LHCN-M2 (cell line): ENCODE results near the gene ATXN7. TPM values are rescaled to one million over a fixed set of nuclear protein-coding genes. Genes with fewer than 3 reads are reported as not detected.
A peak's percentile ranks its signal among the peaks of the same experiment; 100 is the strongest.

Source experiments
- DNase-seq: peaks from one replicate; pipeline ENCODE4 v3.0.0-alpha.2; 2012; ENCODE audit warnings: low read depth
- total RNA-seq: library from RNA; depleted of rRNA; stranded (reverse); fragments of >200 nt; gene quantifications from 2 replicates; pipeline ENCODE4 v1.2.3, GENCODE V29; 2014

ATXN7 gene
- total RNA-seq, 1 experiment from 2014 or later: 10.4 TPM

- no peak for DNase-seq
These were observed 155.6 kb downstream of the ATXN7 start for GRCh38 chr3:64019271-64019670.

DNA sequence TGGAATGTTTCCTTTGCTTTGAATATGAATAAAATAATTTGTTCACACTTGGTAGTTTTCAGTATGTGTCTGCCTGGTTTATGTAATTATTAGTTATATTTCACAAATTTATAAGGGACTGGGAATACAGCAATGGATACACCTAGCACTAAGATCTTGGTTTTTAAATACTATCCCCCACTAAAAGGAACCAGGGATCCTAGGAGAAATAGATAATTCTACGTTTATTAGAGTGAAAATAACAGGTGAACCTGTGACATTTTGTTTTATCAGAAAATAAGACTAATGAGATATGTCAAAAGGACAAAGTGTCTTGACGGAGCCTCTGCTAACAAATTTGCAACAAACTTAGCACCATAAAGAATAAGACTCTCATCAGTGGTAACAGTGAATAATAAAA is 156.2 kb downstream of the ATXN7 start:
- no peak for DNase-seq

- no peak for DNase-seq
These were observed 158.3 kb downstream of the ATXN7 start for GRCh38 chr3:64021922-64022321.

DNA sequence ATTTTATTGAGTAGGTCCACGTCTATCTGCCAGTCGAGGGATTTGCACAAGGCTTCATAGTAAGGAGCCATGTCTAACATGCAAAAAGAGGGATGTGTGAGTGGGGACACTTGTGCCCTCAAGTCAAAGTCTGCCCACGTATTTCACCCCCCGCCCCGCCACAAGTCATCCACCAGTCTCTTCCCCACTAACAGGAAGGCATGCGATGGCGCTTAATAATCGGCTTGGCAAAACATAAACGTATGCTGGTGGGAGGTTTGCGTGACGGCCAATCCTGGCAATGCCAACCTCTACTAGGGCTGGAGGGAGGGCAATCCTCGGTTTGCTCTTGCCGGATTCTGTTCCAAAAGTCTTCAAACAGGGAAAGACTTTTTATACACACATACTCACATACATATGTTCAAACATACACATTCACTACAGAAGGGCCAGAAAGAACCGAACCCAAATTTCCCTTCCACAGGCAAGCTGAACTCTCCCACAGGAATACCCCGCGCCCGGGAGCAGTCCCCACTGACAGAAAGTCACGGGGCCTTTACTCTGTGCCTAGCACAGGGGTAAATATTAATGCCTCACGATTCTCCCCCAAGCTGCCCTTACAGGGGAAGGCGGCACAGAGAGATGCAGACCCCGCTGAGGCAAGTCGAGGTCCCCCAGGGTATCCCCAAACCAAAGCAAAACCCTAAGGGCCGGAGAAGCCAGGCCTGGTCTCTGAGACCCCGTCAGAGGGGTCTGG is 159.0 kb downstream of the ATXN7 start:
- DNase-seq: no peak

GRCh38 chr3:64023187-64023860 is 159.7 kb downstream of the ATXN7 start, which contains the start of gene PSMD6:
PSMD6 (minus strand) TSS chr3:64023494; CDS start chr3:64023419, 75 bp downstream.
- peak; percentile 77 for DNase-seq

- DNase-seq: no peak
These were observed 160.2 kb downstream of the ATXN7 start for GRCh38 chr3:64023861-64024223.

GRCh38 chr3:64026346-64026745 is 162.7 kb downstream of the ATXN7 start:
- DNase-seq: no peak

DNA sequence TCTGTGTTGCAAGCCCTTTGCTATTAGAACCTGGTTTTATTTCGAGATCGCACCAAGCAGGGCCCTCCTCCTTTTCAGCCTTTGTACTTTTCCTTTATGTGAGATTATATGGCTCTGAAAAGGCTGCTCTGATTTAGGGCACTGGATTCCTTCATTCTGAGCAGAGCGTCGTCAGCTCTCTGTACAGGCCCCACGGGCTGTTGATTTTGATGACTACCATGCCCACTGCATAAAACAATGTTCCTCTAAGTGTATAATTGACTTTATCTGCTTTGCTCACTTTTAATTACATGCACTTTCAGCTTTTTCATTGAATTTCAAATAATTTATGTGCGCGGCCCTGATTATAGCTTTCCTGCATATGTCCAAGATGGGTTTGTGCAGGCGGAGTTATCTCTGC is 164.0 kb downstream of the ATXN7 start:
- no peak for DNase-seq

DNA sequence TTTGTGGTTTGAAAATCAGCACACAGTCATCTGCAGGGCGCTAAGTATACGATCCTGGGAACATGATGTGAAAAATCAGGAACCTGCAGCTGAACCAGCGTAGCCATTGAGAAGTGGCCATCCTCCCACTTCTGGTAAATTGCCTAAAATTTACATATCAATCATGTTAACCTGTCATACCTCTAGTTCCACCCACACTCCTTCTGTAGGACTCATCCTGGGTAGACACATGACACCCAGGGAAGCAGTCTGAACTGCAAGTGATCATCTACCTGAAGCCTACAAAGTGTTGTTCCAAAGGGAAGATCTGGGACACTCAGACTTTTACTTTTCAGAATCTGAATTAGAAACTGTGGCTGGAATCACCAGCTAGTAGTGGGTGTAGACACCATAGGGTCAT is 165.1 kb downstream of the ATXN7 start:
- DNase-seq: no peak

DNA sequence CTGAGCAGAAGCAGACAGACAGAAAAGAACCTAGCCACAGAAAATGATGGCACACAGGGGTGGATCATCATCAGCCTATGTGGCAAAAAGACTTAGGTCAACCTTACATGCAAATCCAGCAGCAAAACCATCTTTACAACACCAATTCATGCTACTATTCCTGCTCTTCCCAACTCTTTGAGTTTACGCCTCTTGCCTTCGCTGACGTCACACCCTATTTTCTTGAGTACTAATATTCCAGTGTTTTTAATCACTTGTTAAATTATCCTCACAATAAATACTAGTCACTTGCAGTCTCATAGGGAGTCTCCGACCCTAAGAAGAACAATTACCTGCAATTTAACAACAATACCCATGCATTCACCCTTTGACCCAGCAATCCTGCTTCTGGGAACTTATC is 165.6 kb downstream of the ATXN7 start:
- DNase-seq: no peak

GRCh38 chr3:64030741-64031140 is 167.1 kb downstream of the ATXN7 start:
- DNase-seq: peak; percentile 43

DNA sequence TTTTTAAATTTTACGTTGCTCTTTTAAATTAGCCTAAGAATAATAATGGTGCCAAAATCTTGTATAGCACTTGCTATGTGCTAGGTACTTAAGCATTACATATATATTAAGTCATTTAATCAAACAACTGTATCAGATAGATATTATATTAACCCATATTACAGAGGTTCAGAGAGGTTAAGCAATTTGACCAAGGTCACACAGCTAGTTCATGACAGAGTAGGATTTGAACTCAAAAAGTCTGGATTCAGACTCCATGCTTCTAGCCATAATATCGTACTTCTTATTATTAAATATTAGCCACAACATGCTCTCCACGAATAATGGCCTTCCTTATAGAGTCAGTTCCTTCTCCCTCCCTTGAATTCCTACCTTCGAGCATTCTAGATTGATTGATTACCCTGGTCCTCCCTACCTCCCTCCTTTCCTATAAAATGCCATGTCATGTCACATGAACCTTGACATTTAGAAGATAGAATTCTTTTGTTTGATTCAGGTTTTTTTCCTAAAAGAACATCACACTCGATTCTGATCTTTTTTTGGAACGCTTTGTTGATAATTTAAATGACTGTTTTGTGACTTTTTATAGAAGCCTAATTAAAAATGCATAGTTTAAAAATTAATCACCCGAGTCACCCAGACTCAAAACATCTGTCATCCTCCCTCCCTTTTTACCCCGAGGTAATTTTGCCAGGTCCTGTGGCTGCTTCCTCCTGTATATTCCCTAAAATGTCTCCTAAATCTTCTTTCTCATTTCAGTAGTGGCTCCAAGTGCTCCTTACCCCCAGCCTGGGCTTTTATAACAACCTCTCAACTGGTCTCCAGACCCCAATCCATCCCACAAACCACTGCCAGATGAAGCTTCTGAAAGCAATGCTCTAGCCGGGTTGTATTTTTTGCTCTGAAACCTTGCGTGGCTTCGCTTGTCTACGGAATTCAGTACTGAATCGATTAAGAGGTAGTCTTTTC is 168.2 kb downstream of the ATXN7 start:
- DNase-seq: no peak

- DNase-seq: no peak
These were observed 169.4 kb downstream of the ATXN7 start for GRCh38 chr3:64033069-64033468.

GRCh38 chr3:64037084-64037483 is 173.4 kb downstream of the ATXN7 start:
- no peak for DNase-seq

GRCh38 chr3:64038253-64038767 is 174.6 kb downstream of the ATXN7 start:
- no peak for DNase-seq

DNA sequence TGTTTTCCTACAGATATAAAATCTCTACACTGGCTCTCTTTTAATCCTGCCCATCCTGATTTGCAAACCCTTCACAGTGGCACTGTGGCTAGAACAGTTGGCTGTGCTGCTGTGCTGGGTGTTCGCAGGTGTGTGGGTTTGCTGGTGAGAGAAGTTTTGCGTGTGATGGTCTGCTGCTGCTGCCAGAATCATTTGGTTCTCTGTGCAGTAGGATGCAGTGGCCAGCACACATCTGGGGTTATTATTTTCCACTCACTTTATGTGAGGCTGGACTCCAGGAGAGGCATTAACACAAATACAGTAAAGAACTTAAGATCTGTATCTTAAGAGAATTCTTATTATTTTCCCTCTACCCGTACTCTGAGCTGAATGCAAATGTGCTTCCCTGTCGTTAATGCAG is 175.7 kb downstream of the ATXN7 start:
- no peak for DNase-seq

DNA sequence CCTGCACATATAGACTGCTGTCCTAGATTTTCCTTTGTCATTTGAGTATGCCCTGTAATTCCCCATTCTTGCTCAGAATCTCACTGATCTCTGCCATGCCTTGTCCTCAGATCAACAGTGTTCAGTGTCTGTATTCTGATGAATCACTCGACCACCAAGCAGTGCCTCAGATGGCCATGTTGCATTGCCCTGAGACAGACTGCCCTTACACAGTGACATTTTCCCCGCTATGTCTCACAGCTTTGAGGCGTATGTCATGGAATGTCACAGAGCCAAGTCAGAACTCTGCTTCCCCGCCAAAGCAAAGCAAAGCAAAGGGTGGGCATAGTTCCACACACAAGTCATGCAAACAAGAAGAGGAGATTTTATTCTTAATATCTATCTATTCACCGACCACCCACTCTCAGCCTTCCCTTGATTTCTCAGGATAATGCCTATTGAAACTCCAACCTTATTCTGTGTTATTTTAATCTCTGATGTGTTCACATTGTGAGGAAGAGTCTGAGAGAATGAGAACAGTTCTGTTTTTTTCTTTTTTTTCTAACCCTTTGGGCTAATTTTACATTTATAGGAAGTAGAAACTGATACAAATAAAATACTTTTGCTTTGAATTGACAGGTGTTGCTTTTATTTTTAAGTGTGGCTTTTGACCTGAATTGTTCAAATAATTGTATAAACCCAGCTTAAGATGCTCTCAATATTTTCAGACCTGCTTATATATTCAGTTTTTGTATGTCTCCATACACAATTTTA is 176.5 kb downstream of the ATXN7 start:
- no peak for DNase-seq

DNA sequence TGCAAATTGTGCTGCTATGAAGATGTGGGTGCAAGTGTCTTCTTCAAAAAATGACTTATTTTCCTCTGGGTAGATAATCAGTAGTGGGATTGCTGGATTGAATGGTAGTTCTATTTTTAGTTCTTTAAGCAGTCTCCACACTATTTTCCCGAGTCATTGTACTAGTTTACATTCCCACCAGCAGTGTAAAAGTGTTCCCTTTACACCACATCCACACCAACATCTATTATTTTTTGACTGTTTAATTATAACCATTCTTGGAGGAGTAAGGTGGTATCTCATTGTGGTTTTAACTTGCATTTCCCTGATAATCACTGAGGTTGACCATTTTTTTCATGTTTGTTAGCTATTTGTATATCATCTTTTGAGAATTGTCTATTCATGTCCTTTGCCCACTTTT is 179.3 kb downstream of the ATXN7 start:
- DNase-seq: no peak

DNA sequence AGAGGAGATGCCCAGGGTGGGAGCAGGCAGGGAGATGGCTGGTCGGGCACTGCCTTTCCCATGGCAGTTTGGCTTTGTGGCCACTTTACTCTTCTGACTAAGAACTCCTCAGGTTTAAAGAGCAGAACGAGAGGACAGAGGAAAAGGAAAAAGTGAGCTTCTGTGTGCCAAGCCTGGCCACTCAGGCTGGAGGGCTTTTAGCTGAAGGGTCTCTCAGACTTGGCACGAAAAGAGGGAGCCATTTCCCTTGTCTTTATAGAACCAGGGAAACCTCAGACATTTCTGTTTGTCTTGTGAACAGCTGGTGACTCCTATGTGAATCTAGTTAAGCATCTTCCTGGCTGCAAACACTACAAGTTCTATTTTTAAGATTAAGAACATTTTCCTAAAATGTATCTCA is 182.9 kb downstream of the ATXN7 start:
- no peak for DNase-seq

DNA sequence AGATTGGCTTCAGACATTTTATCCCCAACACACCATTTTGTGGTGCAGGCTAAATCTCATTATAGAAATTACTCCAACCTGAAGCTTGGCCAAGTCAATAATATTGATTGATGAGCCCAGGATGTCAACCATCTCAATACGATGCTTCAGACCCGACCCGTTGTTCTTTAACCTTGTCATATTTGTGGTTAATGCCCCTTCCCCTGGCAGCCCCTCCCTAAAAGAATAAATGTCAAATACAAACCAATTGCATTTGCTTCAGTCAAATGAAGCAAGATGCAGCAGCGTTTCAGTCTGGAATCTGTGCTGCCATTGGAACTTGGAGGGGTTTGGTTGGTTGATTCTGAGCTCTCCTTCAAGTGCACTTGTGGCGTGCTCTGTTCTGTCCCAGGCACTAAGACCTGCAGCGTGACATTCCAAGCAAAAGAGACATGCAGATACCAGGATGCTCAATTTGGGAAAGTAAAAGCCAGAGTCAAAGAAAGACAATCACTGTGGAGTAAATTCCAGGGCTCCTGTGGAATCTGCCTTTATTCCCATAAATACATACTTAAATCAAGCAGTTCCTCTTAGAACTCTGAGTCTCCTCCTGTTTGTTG is 183.4 kb downstream of the ATXN7 start:
- no peak for DNase-seq

GRCh38 chr3:64047787-64048186 is 184.1 kb downstream of the ATXN7 start:
- no peak for DNase-seq
